SK-N-SH (cell line): ENCODE results near the gene C2orf42. TPM values are rescaled to one million over a fixed set of nuclear protein-coding genes. Genes with fewer than 3 reads are reported as not detected.

Experiments used
- CTCF ChIA-PET: fragments of 300-600, 350-600 bp; formaldehyde crosslinking; extraction: SDS; loops from one replicate; lab custom pipeline; 2021; lab: Yijun Ruan, JAX
- POLR2A ChIA-PET: fragments of 350-600 bp; sonication (Branson Sonifier 250); formaldehyde crosslinking; extraction: SDS; loops from one replicate; lab custom pipeline; 2020; ENCODE audit warnings: antibody characterized with exemption, inconsistent platforms; lab: Yijun Ruan, JAX
- DNase-seq: peaks from one replicate; pipeline ENCODE4 v3.0.0; 2012
- H2AFZ ChIP-seq: fragments of 200-600 bp; sonication (generic); 2 replicates; pipeline ENCODE4 v1.8.1; 2016; ENCODE audit warnings: antibody characterized with exemption, mild to moderate bottlenecking, low read depth
- H3F3A ChIP-seq: fragments of 200-600 bp; sonication (generic); replicated peaks from 2 replicates; pipeline ENCODE3; 2016; ENCODE audit warnings: antibody characterized with exemption, mild to moderate bottlenecking; ENCODE audit not compliant: insufficient read depth
- H3K27ac ChIP-seq, 2 experiments: fragments of 200-500 bp in 1 of 2; fragments of 200-600 bp in 1 of 2; sonication (Bioruptor generic) in 1 of 2; sonication (generic), shearing (Covaris generic) in 1 of 2; 2 replicates each; pipeline versions ENCODE4 v1.5.1 to v1.6.1; 2014 to 2016; ENCODE audit warnings: low read depth in 2 of 2, inconsistent platforms in 1 of 2, low read length in 1 of 2, mild to moderate bottlenecking in 1 of 2, mixed read lengths in 1 of 2
- H3K27me3 ChIP-seq: fragments of 200-600 bp; sonication (generic), shearing (Covaris generic); 2 replicates; pipeline ENCODE4 v1.6.1; 2016; ENCODE audit warnings: mixed run types; ENCODE audit not compliant: insufficient read depth
- H3K36me3 ChIP-seq, 2 experiments: fragments of 200-500 bp in 1 of 2; fragments of 200-600 bp in 1 of 2; sonication (Bioruptor generic) in 1 of 2; sonication (generic) in 1 of 2; replicated peaks in 1 of 2; 2 replicates each; pipeline versions ENCODE3 to v1.5.1; 2014 to 2016; ENCODE audit warnings: low read length in 1 of 2, mild to moderate bottlenecking in 1 of 2; ENCODE audit not compliant: insufficient read depth in 2 of 2, control insufficient read depth in 1 of 2
- H3K4me1 ChIP-seq, 2 experiments: fragments of 200-500 bp in 1 of 2; fragments of 200-600 bp in 1 of 2; sonication (Bioruptor generic) in 1 of 2; sonication (generic), shearing (Covaris generic) in 1 of 2; 2 replicates each; pipeline versions ENCODE4 v1.5.1 to v1.6.1; 2014 to 2016; ENCODE audit warnings: low read depth in 1 of 2, low read length in 1 of 2, mixed run types in 1 of 2; ENCODE audit not compliant: insufficient read depth in 2 of 2, control insufficient read depth in 1 of 2
- H3K4me2 ChIP-seq: fragments of 200-600 bp; sonication (generic), shearing (Covaris generic); 2 replicates; pipeline ENCODE4 v1.6.1; 2017; ENCODE audit warnings: mixed run types
- H3K4me3 ChIP-seq, 2 experiments: fragments of 200-500 bp in 1 of 2; fragments of 200-600 bp in 1 of 2; sonication (Bioruptor generic) in 1 of 2; sonication (generic), shearing (Covaris generic) in 1 of 2; 2 replicates each; pipeline versions ENCODE4 v1.5.1 to v1.8.1; 2014 to 2016; ENCODE audit warnings: low read depth in 2 of 2, inconsistent platforms in 1 of 2, low read length in 1 of 2, mild to moderate bottlenecking in 1 of 2, mixed read lengths in 1 of 2, moderate library complexity in 1 of 2
- H3K79me2 ChIP-seq: fragments of 200-600 bp; sonication (generic); 2 replicates; pipeline ENCODE4 v1.8.1; 2017; ENCODE audit warnings: mild to moderate bottlenecking; ENCODE audit not compliant: insufficient read depth
- H3K9ac ChIP-seq: fragments of 200-600 bp; sonication (generic); 2 replicates; pipeline ENCODE4 v1.6.1; 2017; ENCODE audit warnings: mixed run types
- H3K9me2 ChIP-seq: fragments of 200-600 bp; sonication (generic); 2 replicates; pipeline ENCODE4 v1.6.1; 2017; ENCODE audit warnings: mixed run types
- H3K9me3 ChIP-seq: fragments of 200-600 bp; sonication (generic); 2 replicates; pipeline ENCODE4 v1.6.1; 2017; ENCODE audit warnings: mixed run types, mild to moderate bottlenecking, moderate library complexity
- H4K20me1 ChIP-seq: fragments of 200-600 bp; sonication (generic); 2 replicates; pipeline ENCODE4 v1.6.1; 2017; ENCODE audit warnings: mild to moderate bottlenecking, mixed run types; ENCODE audit not compliant: insufficient read depth
- ELF1 ChIP-seq: IDR thresholded peaks from 2 replicates; pipeline ENCODE4 v1.4.0; 2012
- EP300 ChIP-seq, 2 experiments: IDR thresholded peaks; 2 replicates each; pipeline versions ENCODE4 v1.4.0 to v1.6.1; 2012; ENCODE audit warnings: borderline replicate concordance in 1 of 2, low read depth in 1 of 2, low read length in 1 of 2
- EZH2phosphoT487 ChIP-seq: fragments of 200-600 bp; sonication (generic); IDR thresholded peaks from 2 replicates; pipeline ENCODE4 v1.6.1; 2017; ENCODE audit warnings: low read depth, mixed run types, mild to moderate bottlenecking, antibody characterized with exemption, moderate library complexity, borderline replicate concordance
- FOXJ3 ChIP-seq: sonication (generic); formaldehyde crosslinking; IDR thresholded peaks from 2 replicates; pipeline ENCODE4 v1.5.1; 2020; ENCODE audit warnings: mild to moderate bottlenecking, missing genetic modification reagents
- FOXM1 ChIP-seq: IDR thresholded peaks from 2 replicates; pipeline ENCODE4 v1.4.0; 2012; ENCODE audit warnings: low read depth, mild to moderate bottlenecking
- GATA2 ChIP-seq: sonication (generic); formaldehyde crosslinking; IDR thresholded peaks from 2 replicates; pipeline ENCODE4 v1.5.0; 2020; ENCODE audit warnings: mild to moderate bottlenecking, missing genetic modification reagents
- MEF2A ChIP-seq: IDR thresholded peaks from 2 replicates; pipeline ENCODE4 v1.4.0; 2012; ENCODE audit warnings: low read depth, borderline replicate concordance
- POLR2AphosphoS5 ChIP-seq: IDR thresholded peaks from 2 replicates; pipeline ENCODE4 v1.6.1; 2012; ENCODE audit warnings: low read depth, low read length
- RAD21 ChIP-seq: IDR thresholded peaks from 2 replicates; pipeline ENCODE4 v1.6.1; 2012; ENCODE audit warnings: mild to moderate bottlenecking, low read length
- RCOR1 ChIP-seq: fragments of 150-350 bp; IDR thresholded peaks from 2 replicates; pipeline ENCODE4 v1.6.1; 2017; ENCODE audit warnings: antibody characterized with exemption, low read length
- RXRA ChIP-seq: IDR thresholded peaks from 2 replicates; pipeline ENCODE4 v1.4.0; 2012; ENCODE audit warnings: low read depth, mild to moderate bottlenecking, borderline replicate concordance
- SIN3A ChIP-seq: IDR thresholded peaks from 2 replicates; pipeline ENCODE4 v1.6.1; 2012; ENCODE audit warnings: low read depth, mild to moderate bottlenecking, low read length, moderate library complexity, borderline replicate concordance
- SMC3 ChIP-seq: IDR thresholded peaks from 2 replicates; pipeline ENCODE4 v1.6.1; 2012; ENCODE audit warnings: low read depth, low read length, improper control_type of control experiment
- USF1 ChIP-seq: IDR thresholded peaks from 2 replicates; pipeline ENCODE4 v1.4.0; 2012; ENCODE audit warnings: low read depth, borderline replicate concordance
- YY1 ChIP-seq: IDR thresholded peaks from 2 replicates; pipeline ENCODE4 v1.4.0; 2012; ENCODE audit warnings: low read depth, mild to moderate bottlenecking
- WGBS: methylation state at CpG from one replicate; pipeline ENCODE4 v1.1.6; 2017; ENCODE audit warnings: low lambda C conversion rate; 5-methylcytosine and 5-hydroxymethylcytosine counted together
- polyA plus RNA-seq, 3 experiments: library from polyadenylated mRNA; depleted of rRNA; stranded (reverse); fragments of >200 nt; gene quantifications; 2 replicates each; pipeline ENCODE4 v1.2.3, GENCODE V29; 2012
- TF ChIP-seq, protein P1 (sequence below): IDR thresholded peaks from 2 replicates; pipeline ENCODE4; 2012
- TF ChIP-seq, protein P2 (sequence below): fragments of 150-350 bp; IDR thresholded peaks from 2 replicates; pipeline ENCODE4 v1.6.1; 2016; ENCODE audit warnings: mild to moderate bottlenecking, low read depth, low read length
- TF ChIP-seq, protein P3 (sequence below): IDR thresholded peaks from 2 replicates; pipeline ENCODE4 v1.6.1; 2012; ENCODE audit warnings: mild to moderate bottlenecking, low read depth, low read length, moderate library complexity

C2orf42 gene
- polyA plus RNA-seq, 1 of the 3 experiments (the other 2 are of a cell fraction): 5.1 TPM

- no peak overlapping the region for H3K9ac ChIP-seq
- DNase-seq: peak; percentile 22
- H3K27ac ChIP-seq: no peak overlapping the region
- no peaks in the 10 kb centered on the region for H3K9me2 ChIP-seq
- H3K27me3 ChIP-seq: no peaks in the 10 kb centered on the region
- H4K20me1 ChIP-seq: peaks cover 49% of the 10 kb centered on the region
- H3K79me2 ChIP-seq: peaks cover 92% of the 10 kb centered on the region
- H3F3A ChIP-seq: peaks cover 27% of the 10 kb centered on the region
- 74% methylated on average over 3 of the region's 3 CpGs for WGBS
- no peaks in the 10 kb centered on the region for H3K4me1 ChIP-seq
- peaks cover 33 to 64% of the 10 kb centered on the region in 2 experiments for H3K36me3 ChIP-seq
- POLR2A ChIA-PET: no interaction called here
- H3K9me3 ChIP-seq: no peaks in the 10 kb centered on the region
- TF ChIP-seq, protein P1, sequence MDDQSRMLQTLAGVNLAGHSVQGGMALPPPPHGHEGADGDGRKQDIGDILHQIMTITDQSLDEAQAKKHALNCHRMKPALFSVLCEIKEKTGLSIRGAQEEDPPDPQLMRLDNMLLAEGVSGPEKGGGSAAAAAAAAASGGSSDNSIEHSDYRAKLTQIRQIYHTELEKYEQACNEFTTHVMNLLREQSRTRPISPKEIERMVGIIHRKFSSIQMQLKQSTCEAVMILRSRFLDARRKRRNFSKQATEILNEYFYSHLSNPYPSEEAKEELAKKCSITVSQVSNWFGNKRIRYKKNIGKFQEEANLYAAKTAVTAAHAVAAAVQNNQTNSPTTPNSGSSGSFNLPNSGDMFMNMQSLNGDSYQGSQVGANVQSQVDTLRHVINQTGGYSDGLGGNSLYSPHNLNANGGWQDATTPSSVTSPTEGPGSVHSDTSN: no peak
- TF ChIP-seq FOXM1 (no peak), FOXJ3 (no peak), MEF2A (no peak), GATA2 (no peak), EZH2phosphoT487 (no peak), RXRA (no peak), RCOR1 (no peak), USF1 (no peak), YY1 (no peak)
- TF ChIP-seq, protein P2, sequence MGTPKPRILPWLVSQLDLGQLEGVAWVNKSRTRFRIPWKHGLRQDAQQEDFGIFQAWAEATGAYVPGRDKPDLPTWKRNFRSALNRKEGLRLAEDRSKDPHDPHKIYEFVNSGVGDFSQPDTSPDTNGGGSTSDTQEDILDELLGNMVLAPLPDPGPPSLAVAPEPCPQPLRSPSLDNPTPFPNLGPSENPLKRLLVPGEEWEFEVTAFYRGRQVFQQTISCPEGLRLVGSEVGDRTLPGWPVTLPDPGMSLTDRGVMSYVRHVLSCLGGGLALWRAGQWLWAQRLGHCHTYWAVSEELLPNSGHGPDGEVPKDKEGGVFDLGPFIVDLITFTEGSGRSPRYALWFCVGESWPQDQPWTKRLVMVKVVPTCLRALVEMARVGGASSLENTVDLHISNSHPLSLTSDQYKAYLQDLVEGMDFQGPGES: no peak
- no peak overlapping the region for H3K4me2 ChIP-seq
- CTCF ChIA-PET: no interaction called here
- H3K4me3 ChIP-seq: no peak overlapping the region
- H2AFZ ChIP-seq: no peak overlapping the region
These were observed 43.1 kb upstream of the C2orf42 start for GRCh38 chr2:70233926-70234325.

GRCh38 chr2:70226781-70227180, 36.0 kb upstream of the C2orf42 start:
- no peak for DNase-seq
- no peaks in the 10 kb centered on the region for H3K4me1 ChIP-seq
- no peak overlapping the region for H3K4me2 ChIP-seq
- H4K20me1 ChIP-seq: peaks cover 5% of the 10 kb centered on the region; the same call in 1 of the 2 replicates
- POLR2A ChIA-PET: no interaction called here
- H3K9me2 ChIP-seq: no peaks in the 10 kb centered on the region
- H2AFZ ChIP-seq: no peak overlapping the region
- no peak overlapping the region for H3K9ac ChIP-seq
- peaks cover 48% of the 10 kb centered on the region for H3K79me2 ChIP-seq
- TF ChIP-seq POLR2AphosphoS5 (no peak), EP300 (IDR thresholded peaks at IDR 0.05; ENCODE audit: borderline replicate concordance in 1 of 2, low read depth in 1 of 2, low read length in 1 of 2) (no peak), ELF1 (no peak), GATA2 (no peak), SMC3 (no peak), USF1 (no peak), SIN3A (no peak), RAD21 (no peak), EZH2phosphoT487 (no peak)
- TF ChIP-seq, protein P3, sequence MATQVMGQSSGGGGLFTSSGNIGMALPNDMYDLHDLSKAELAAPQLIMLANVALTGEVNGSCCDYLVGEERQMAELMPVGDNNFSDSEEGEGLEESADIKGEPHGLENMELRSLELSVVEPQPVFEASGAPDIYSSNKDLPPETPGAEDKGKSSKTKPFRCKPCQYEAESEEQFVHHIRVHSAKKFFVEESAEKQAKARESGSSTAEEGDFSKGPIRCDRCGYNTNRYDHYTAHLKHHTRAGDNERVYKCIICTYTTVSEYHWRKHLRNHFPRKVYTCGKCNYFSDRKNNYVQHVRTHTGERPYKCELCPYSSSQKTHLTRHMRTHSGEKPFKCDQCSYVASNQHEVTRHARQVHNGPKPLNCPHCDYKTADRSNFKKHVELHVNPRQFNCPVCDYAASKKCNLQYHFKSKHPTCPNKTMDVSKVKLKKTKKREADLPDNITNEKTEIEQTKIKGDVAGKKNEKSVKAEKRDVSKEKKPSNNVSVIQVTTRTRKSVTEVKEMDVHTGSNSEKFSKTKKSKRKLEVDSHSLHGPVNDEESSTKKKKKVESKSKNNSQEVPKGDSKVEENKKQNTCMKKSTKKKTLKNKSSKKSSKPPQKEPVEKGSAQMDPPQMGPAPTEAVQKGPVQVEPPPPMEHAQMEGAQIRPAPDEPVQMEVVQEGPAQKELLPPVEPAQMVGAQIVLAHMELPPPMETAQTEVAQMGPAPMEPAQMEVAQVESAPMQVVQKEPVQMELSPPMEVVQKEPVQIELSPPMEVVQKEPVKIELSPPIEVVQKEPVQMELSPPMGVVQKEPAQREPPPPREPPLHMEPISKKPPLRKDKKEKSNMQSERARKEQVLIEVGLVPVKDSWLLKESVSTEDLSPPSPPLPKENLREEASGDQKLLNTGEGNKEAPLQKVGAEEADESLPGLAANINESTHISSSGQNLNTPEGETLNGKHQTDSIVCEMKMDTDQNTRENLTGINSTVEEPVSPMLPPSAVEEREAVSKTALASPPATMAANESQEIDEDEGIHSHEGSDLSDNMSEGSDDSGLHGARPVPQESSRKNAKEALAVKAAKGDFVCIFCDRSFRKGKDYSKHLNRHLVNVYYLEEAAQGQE: no peak
- CTCF ChIA-PET: interaction anchor here (0.9 to 1.6 kb wide), 2 partner anchors 10 to 36 kb away, joined by 3 read pairs; partner anchors contain the start of gene C2orf42
- H3K27me3 ChIP-seq: no peaks in the 10 kb centered on the region
- peaks cover 32% of the 10 kb centered on the region for H3F3A ChIP-seq
- H3K36me3 ChIP-seq: peaks cover 83 to 89% of the 10 kb centered on the region in 2 experiments
- no peak overlapping the region for H3K4me3 ChIP-seq
- WGBS: 95% methylated on average over 2 of the region's 2 CpGs
- no peak overlapping the region for H3K27ac ChIP-seq
- no peaks in the 10 kb centered on the region for H3K9me3 ChIP-seq
